Duodenal mucosa (tissue), 2 donors: ENCODE data around the gene NRP1.
"Not testable (repeated sequence)": the region's sequence is repeated elsewhere in the genome, so short reads cannot be mapped to it uniquely, and the experiment has no call there.

Experiments used
- H3K27ac ChIP-seq: one replicate; pipeline ENCODE4 v1.7.0; 2013; ENCODE audit warnings: low read depth, low read length
- H3K27me3 ChIP-seq, 2 donors: one replicate each; pipeline ENCODE4 v1.7.0; 2013; ENCODE audit warnings: low read length in 2 of 2, control low read depth in 1 of 2; ENCODE audit not compliant: insufficient read depth in 2 of 2, control insufficient read depth in 1 of 2
- H3K36me3 ChIP-seq, 2 donors: one replicate each; pipeline ENCODE4 v1.7.0; 2013; ENCODE audit warnings: low read length in 2 of 2, control low read depth in 1 of 2; ENCODE audit not compliant: insufficient read depth in 2 of 2, control insufficient read depth in 1 of 2
- H3K4me1 ChIP-seq, 2 donors: one replicate each; pipeline ENCODE4 v1.7.0; 2013; ENCODE audit warnings: low read length in 2 of 2, control low read depth in 1 of 2; ENCODE audit not compliant: insufficient read depth in 2 of 2, control insufficient read depth in 1 of 2
- H3K4me3 ChIP-seq, 2 donors: one replicate each; pipeline ENCODE4 v1.7.0; 2013; ENCODE audit warnings: low read length in 2 of 2, low read depth in 1 of 2
- H3K9ac ChIP-seq, 2 donors: one replicate each; pipeline ENCODE4 v1.7.0; 2013; ENCODE audit warnings: low read length in 2 of 2, low read depth in 1 of 2
- H3K9me3 ChIP-seq, 2 donors: one replicate each; pipeline ENCODE4 v1.7.0; 2013; ENCODE audit warnings: low read length in 2 of 2, control low read depth in 1 of 2; ENCODE audit not compliant: control insufficient read depth in 1 of 2

Gene NRP1

GRCh38 chr10:33147013-33147310, 187.5 kb downstream of the NRP1 start:
- no peaks in the 10 kb centered on the region for H3K4me1 ChIP-seq
- no peaks in the 10 kb centered on the region for H3K36me3 ChIP-seq
- H3K27ac ChIP-seq: no peak overlapping the region
- no peak overlapping the region for H3K9ac ChIP-seq
- no peaks in the 10 kb centered on the region for H3K27me3 ChIP-seq
- no peaks in the 10 kb centered on the region for H3K9me3 ChIP-seq
- no peak overlapping the region for H3K4me3 ChIP-seq

- Histone ChIP-seq H3K9ac (no peak overlapping the region), H3K4me1 (no peaks in the 10 kb centered on the region), H3K36me3 (no peaks in the 10 kb centered on the region), H3K27me3 (no peaks in the 10 kb centered on the region), H3K9me3 (no peaks in the 10 kb centered on the region), H3K27ac (no peak overlapping the region), H3K4me3 (no peak overlapping the region)
These were observed 188.1 kb downstream of the NRP1 start for GRCh38 chr10:33146189-33147012.

GRCh38 chr10:33145451-33146188, 188.8 kb downstream of the NRP1 start:
- Histone ChIP-seq H3K4me1 (no peaks in the 10 kb centered on the region), H3K4me3 (no peak overlapping the region), H3K9ac (no peak overlapping the region), H3K27ac (no peak overlapping the region), H3K27me3 (no peaks in the 10 kb centered on the region), H3K36me3 (no peaks in the 10 kb centered on the region), H3K9me3 (no peaks in the 10 kb centered on the region)

DNA sequence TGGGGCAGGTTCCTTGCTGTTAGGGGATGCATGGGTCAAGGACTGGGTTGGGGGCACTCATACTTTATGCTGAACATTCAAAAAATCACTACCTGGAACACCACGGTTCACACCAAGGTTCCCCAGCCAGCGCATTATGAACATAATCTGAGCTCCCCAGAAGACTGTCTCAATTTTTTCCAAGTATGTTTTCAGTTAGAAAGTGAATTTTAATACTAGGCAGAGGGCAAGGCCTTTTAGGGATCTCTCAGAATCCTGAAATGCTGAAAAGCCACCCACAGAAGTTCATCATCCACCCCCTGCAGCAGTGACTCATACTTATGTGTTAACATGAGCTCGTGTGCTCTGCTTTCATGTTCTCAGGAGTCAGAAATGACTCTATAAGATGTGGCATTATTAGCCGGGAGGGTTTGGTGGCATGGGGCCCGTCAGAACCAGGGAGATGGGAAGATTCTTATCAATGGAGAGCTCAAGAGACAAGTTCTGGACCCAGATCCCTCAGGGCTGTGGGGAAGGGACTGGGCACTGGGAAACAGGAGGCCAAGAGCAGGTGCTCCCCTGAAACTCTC, 191.2 kb downstream of the NRP1 start:
- Histone ChIP-seq H3K9me3 (no peaks in the 10 kb centered on the region), H3K9ac (no peak overlapping the region), H3K27ac (no peak overlapping the region), H3K4me1 (no peaks in the 10 kb centered on the region), H3K27me3 (no peaks in the 10 kb centered on the region), H3K36me3 (no peaks in the 10 kb centered on the region), H3K4me3 (no peak overlapping the region)

DNA sequence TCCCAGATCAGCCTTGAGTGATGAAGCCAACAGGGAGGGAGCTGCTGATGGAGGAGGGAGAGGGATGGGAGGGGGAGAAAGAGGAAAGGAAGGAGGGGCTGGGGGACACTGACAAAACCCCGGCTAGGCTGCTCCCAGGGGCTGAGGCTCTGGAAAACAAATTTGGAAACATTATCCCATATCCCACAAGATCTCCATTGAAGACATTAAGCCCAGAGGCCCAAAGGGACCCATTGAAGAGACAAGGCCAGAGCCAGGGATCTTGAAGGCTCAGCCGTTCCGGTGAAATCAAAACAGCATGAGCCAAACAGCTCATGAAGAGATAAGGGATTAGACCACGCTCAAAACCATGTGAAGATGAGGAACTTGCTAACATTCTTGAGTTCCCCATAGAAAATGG, 192.2 kb downstream of the NRP1 start:
- Histone ChIP-seq H3K9me3 (no peaks in the 10 kb centered on the region), H3K4me3 (no peak overlapping the region), H3K4me1 (peaks cover 0 to 5% of the 10 kb centered on the region in 2 donors), H3K9ac (no peak overlapping the region), H3K27ac (no peak overlapping the region), H3K27me3 (no peaks in the 10 kb centered on the region), H3K36me3 (no peaks in the 10 kb centered on the region)

DNA sequence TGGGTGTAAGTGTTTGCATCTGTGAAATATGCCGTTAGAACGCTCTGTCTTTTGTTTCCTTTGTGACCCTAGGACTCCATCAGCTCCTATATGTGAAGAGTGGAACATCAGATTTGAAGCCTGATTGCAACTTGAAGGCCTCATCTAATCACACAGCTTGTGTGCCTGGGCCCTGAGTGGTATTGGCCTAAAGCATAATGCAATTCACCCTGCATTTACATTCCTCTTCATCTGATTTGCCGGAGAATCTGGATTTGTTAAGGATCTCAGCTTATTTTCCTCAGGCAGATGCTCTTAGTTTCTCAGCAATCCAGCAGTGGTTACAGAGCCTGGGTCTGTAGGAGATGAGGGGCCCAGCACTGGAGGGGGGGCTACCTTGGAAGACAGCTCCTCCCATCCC, 193.2 kb downstream of the NRP1 start:
- H3K4me3 ChIP-seq: no peak overlapping the region
- peaks cover 5 to 16% of the 10 kb centered on the region in 2 donors for H3K4me1 ChIP-seq
- H3K27me3 ChIP-seq: no peaks in the 10 kb centered on the region
- H3K9me3 ChIP-seq: no peaks in the 10 kb centered on the region
- no peak overlapping the region for H3K27ac ChIP-seq
- H3K9ac ChIP-seq: no peak overlapping the region
- no peaks in the 10 kb centered on the region for H3K36me3 ChIP-seq

DNA sequence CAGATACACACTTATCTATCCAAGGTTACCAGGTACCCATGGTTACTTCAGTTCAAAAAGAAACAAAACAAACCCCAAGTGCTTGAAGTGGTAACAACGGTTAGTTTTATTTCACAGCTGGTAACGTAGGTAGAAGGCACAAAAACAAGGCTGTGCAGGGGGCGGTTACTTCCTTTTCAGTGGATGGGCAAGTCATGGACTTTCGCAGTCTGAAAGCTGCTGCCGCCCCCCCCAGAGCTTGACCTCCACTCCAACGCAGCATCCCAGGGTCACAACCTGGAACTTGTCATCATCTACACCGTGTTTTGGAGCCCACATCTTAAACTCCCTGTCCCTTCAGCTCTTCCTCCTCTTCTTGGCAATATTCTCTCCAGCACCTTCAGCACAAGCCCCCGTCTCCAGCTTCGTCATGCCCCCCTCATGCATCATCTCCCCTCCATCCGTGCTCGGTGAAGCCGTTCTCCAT, 195.3 kb downstream of the NRP1 start:
- peaks cover 10 to 25% of the 10 kb centered on the region in 2 donors for H3K4me1 ChIP-seq
- no peak overlapping the region for H3K27ac ChIP-seq
- no peak overlapping the region for H3K4me3 ChIP-seq
- no peaks in the 10 kb centered on the region for H3K9me3 ChIP-seq
- no peaks in the 10 kb centered on the region for H3K27me3 ChIP-seq
- no peak overlapping the region for H3K9ac ChIP-seq
- no peaks in the 10 kb centered on the region for H3K36me3 ChIP-seq

- not testable (repeated sequence) for H3K36me3 ChIP-seq, H3K27me3 ChIP-seq, H3K9ac ChIP-seq, H3K27ac ChIP-seq, H3K4me3 ChIP-seq, H3K9me3 ChIP-seq
- H3K4me1 ChIP-seq: peaks cover 10 to 28% of the 10 kb centered on the region in 2 donors
These were observed 195.8 kb downstream of the NRP1 start for GRCh38 chr10:33138686-33139085.

- H3K36me3 ChIP-seq: no peaks in the 10 kb centered on the region
- peaks cover 10 to 31% of the 10 kb centered on the region in 2 donors for H3K4me1 ChIP-seq
- no peak overlapping the region for H3K9ac ChIP-seq
- no peak overlapping the region for H3K4me3 ChIP-seq
- no peaks in the 10 kb centered on the region for H3K27me3 ChIP-seq
- H3K9me3 ChIP-seq: no peaks in the 10 kb centered on the region
- no peak overlapping the region for H3K27ac ChIP-seq
These were observed 197.0 kb downstream of the NRP1 start for GRCh38 chr10:33137356-33138005.

DNA sequence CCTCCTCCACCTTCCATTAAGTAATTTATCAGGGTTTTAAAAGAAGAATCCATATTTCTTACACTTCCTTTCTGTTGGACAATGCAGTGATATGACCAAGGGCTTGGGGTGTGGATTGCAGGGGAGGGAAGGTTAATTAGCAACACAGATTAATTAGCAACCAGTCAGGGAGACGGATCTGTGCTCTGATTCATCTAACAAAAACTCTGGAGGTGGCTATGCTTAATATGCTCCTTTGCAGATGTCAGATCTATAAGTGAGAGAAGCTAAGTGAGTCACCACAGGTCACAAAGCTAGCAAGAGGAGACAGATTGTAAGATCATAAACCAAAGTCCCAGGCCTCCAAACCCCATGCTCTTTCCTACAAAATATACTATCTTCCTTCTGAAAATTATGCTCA, 197.7 kb downstream of the NRP1 start:
- Histone ChIP-seq H3K9ac (no peak overlapping the region), H3K4me1 (peaks cover 10 to 31% of the 10 kb centered on the region in 2 donors), H3K27me3 (no peaks in the 10 kb centered on the region), H3K27ac (no peak overlapping the region), H3K4me3 (no peak overlapping the region), H3K36me3 (no peaks in the 10 kb centered on the region), H3K9me3 (no peaks in the 10 kb centered on the region)
